Esophagus muscularis mucosa (tissue), 4 donors: ENCODE data around the gene SLC25A22. TPM values are rescaled to one million over a fixed set of nuclear protein-coding genes. Genes with fewer than 3 reads are reported as not detected.

Experiments used
- DNase-seq: peaks from one replicate; pipeline ENCODE4 v3.0.0-alpha.2; 2017; ENCODE audit errors: extremely low spot score
- H3K27ac ChIP-seq, 4 donors: fragments of 200-600 bp; sonication (generic); replicated peaks in 1 of 4; 1 replicate in 3 of 4; 2 replicates in 1 of 4; pipeline ENCODE4 v1.5.1; 2016 to 2019; ENCODE audit warnings: mild to moderate bottlenecking in 1 of 4
- H3K27me3 ChIP-seq, 4 donors: fragments of 200-600 bp; sonication (generic); one replicate each; pipeline versions ENCODE4 v1.5.1 to v1.6.0; 2016 to 2019
- H3K36me3 ChIP-seq, 4 donors: fragments of 200-600 bp; sonication (generic); one replicate each; pipeline ENCODE4 v1.5.1; 2016 to 2019
- H3K4me1 ChIP-seq, 4 donors: fragments of 200-600 bp; sonication (generic); one replicate each; pipeline ENCODE4 v1.5.1; 2016 to 2019
- H3K4me3 ChIP-seq, 4 donors: fragments of 200-600 bp; sonication (generic); 1 replicate in 2 of 4; 2 replicates in 2 of 4; pipeline ENCODE4 v1.5.1; 2016 to 2019; ENCODE audit warnings: mild to moderate bottlenecking in 4 of 4, moderate library complexity in 1 of 4
- H3K9me3 ChIP-seq, 4 donors: fragments of 200-600 bp; sonication (generic); 1 replicate in 3 of 4; 2 replicates in 1 of 4; pipeline ENCODE4 v1.5.1; 2016 to 2019
- EP300 ChIP-seq: sonication (generic); formaldehyde crosslinking; IDR thresholded peaks from one replicate; pipeline ENCODE4 v1.6.1; 2017; ENCODE audit warnings: antibody characterized with exemption
- POLR2A ChIP-seq: fragments of 450-650 bp; IDR thresholded peaks from one replicate; pipeline ENCODE4 v1.6.1; 2017; ENCODE audit warnings: antibody characterized with exemption, moderate library complexity, mild to moderate bottlenecking, low read depth
- POLR2AphosphoS5 ChIP-seq, 2 donors: sonication (generic); formaldehyde crosslinking; IDR thresholded peaks; one replicate each; pipeline ENCODE4 v1.6.1; 2017; ENCODE audit warnings: antibody characterized with exemption in 2 of 2
- WGBS: methylation state at CpG from one replicate; pipeline ENCODE4 v1.1.5; 2018; 5-methylcytosine and 5-hydroxymethylcytosine counted together
- intact Hi-C: fragments of 100-400 bp; cut with DNase I; formaldehyde crosslinking; loops from one replicate; pipeline ENCODE4 v1.15.1; 2023
- total RNA-seq, 4 donors: library from RNA; depleted of rRNA; stranded (reverse); fragments of >200 nt; gene quantifications; one replicate each; pipeline versions ENCODE4 v1.1.0 to v1.2.1, GENCODE V29; 2016
- TF ChIP-seq, protein P1 (sequence below), 3 experiments: fragments of 200-600 bp in 2 of 3; fragments of 450-650 bp in 1 of 3; sonication (generic) in 2 of 3; IDR thresholded peaks; one replicate each; pipeline ENCODE4 v1.5.1; 2017 to 2019; ENCODE audit warnings: antibody characterized with exemption in 3 of 3, mild to moderate bottlenecking in 2 of 3, moderate library complexity in 1 of 3

SLC25A22 gene
- total RNA-seq, 4 donors from 2014 or later: 5.0 to 11.0 (median 9.5) TPM

GRCh38 chr11:763549-764321, 34.3 kb downstream of the SLC25A22 start:
- DNase-seq: no peak
- H3K4me1 ChIP-seq: peaks cover 0 to 9% (median 0%) of the 10 kb centered on the region in 4 donors
- peaks cover 50 to 95% (median 88%) of the 10 kb centered on the region in 4 donors for H3K36me3 ChIP-seq
- 93% methylated on average over 15 of the region's 22 CpGs for WGBS
- H3K4me3 ChIP-seq: no peak overlapping the region
- intact Hi-C loops: no loop called here
- TF ChIP-seq EP300: no peak
- TF ChIP-seq, protein P1, sequence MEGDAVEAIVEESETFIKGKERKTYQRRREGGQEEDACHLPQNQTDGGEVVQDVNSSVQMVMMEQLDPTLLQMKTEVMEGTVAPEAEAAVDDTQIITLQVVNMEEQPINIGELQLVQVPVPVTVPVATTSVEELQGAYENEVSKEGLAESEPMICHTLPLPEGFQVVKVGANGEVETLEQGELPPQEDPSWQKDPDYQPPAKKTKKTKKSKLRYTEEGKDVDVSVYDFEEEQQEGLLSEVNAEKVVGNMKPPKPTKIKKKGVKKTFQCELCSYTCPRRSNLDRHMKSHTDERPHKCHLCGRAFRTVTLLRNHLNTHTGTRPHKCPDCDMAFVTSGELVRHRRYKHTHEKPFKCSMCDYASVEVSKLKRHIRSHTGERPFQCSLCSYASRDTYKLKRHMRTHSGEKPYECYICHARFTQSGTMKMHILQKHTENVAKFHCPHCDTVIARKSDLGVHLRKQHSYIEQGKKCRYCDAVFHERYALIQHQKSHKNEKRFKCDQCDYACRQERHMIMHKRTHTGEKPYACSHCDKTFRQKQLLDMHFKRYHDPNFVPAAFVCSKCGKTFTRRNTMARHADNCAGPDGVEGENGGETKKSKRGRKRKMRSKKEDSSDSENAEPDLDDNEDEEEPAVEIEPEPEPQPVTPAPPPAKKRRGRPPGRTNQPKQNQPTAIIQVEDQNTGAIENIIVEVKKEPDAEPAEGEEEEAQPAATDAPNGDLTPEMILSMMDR (IDR thresholded peaks at IDR 0.05): no peak
- no peak for TF ChIP-seq POLR2A
- TF ChIP-seq POLR2AphosphoS5 (IDR thresholded peaks at IDR 0.05): no peak
- no peak overlapping the region for H3K27ac ChIP-seq
- no peaks in the 10 kb centered on the region for H3K9me3 ChIP-seq
- H3K27me3 ChIP-seq: no peaks in the 10 kb centered on the region

GRCh38 chr11:763073-763463, 35.0 kb downstream of the SLC25A22 start:
- peaks cover 50 to 95% (median 89%) of the 10 kb centered on the region in 4 donors for H3K36me3 ChIP-seq
- intact Hi-C loops: no loop called here

DNA sequence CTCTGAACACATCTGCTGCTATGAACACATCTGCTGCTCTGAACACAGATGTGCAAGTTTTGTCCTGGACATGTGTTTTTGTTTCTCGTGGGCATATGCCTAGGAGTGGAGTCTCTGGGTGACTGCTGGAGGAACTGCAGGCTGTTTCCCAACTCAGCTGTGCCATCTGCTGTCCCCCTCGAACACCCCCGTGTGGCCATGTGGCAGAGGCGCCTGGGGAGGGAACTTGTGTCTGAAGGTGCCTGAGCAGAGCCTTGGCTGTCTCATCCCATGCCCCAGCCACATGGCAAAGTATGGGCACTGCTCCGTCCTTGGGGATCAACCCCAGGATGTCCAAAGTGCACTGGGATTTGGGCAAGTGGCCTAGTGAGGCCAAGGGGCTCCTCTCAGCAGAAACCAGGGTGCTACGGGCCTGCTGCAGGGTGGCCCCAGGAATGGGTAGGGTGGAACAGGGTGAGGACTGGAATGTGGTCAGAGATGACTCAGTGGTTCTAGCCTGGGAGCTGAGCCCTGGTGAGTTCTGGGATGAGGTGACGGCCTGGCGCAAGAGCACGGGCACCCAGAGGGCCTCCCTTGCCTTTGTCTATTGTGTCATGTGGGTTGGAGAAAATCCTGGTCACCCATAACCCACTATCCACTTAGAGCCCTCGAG, 35.5 kb downstream of the SLC25A22 start:
- TF ChIP-seq, protein P1 (IDR thresholded peaks at IDR 0.05): no peak
- TF ChIP-seq EP300 (no peak), POLR2AphosphoS5 (IDR thresholded peaks at IDR 0.05) (peak in 1 of 2 donors; percentile 5)
- Histone ChIP-seq H3K9me3 (no peaks in the 10 kb centered on the region), H3K4me1 (peaks cover 0 to 9% (median 0%) of the 10 kb centered on the region in 4 donors), H3K36me3 (peaks cover 50 to 98% (median 93%) of the 10 kb centered on the region in 4 donors), H3K27me3 (no peaks in the 10 kb centered on the region), H3K27ac (no peak overlapping the region), H3K4me3 (no peak overlapping the region)
- DNase-seq: no peak
- 75% methylated on average over 5 of the region's 10 CpGs for WGBS
- intact Hi-C loops: no loop called here

More at GRCh38 chr11:763073-763463, 35.0 kb downstream of the SLC25A22 start:
- Histone ChIP-seq H3K9me3 (no peaks in the 10 kb centered on the region), H3K27ac (no peak overlapping the region), H3K4me3 (no peak overlapping the region), H3K27me3 (no peaks in the 10 kb centered on the region), H3K4me1 (peaks cover 0 to 9% (median 0%) of the 10 kb centered on the region in 4 donors)
- TF ChIP-seq POLR2AphosphoS5 (IDR thresholded peaks at IDR 0.05) (no peak), POLR2A (no peak), EP300 (no peak)
- TF ChIP-seq, protein P1 (IDR thresholded peaks at IDR 0.05): no peak
- 75% methylated on average over 9 of the region's 24 CpGs for WGBS
- no peak for DNase-seq

GRCh38 chr11:761526-762108, 36.5 kb downstream of the SLC25A22 start:
- Histone ChIP-seq H3K9me3 (no peaks in the 10 kb centered on the region), H3K36me3 (peaks cover 50 to 98% (median 93%) of the 10 kb centered on the region in 4 donors), H3K27me3 (no peaks in the 10 kb centered on the region), H3K27ac (no peak overlapping the region), H3K4me3 (no peak overlapping the region), H3K4me1 (peaks cover 0 to 9% (median 0%) of the 10 kb centered on the region in 4 donors)
- TF ChIP-seq POLR2AphosphoS5 (IDR thresholded peaks at IDR 0.05) (no peak), POLR2A (no peak), EP300 (no peak)
- TF ChIP-seq, protein P1 (IDR thresholded peaks at IDR 0.05): no peak
- WGBS: 78% methylated on average over 7 of the region's 8 CpGs
- intact Hi-C loops: no loop called here
- no peak for DNase-seq
